ENCODE data around the gene ACOX3.
"Not testable (repeated sequence)": the region's sequence is repeated elsewhere in the genome, so short reads cannot be mapped to it uniquely, and the experiment has no call there.

Gene ACOX3

DNA sequence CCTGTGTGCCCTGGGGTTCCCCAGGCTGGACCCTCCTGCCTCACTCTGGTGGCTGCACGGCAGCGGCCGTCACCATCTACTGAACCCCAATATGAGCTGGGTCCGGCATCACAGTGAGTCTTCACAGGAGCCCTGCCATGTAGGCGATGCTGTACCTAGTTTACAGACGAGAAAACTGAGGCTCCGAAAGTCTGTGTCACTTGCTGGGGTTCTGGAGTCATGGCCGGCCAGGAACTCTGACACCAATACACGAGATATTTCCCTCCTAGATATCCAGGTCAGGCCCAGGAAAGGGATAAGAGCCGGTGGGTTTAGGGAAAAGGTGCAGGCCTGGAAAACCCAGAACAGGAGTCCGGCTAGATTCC lies 96.6 kb downstream of the ACOX3 start:
- no peaks in the 10 kb centered on the region for H3K36me3 Mint-ChIP-seq (ENCODE audit: low read depth)
- peaks cover 3% of the 10 kb centered on the region for H3K9me3 Mint-ChIP-seq
- peak overlapping the region in 1 of 3 experiments; percentile 91 for H3K27ac Mint-ChIP-seq
- peaks cover 41% of the 10 kb centered on the region for H3K4me1 Mint-ChIP-seq
- peaks cover 19% of the 10 kb centered on the region for H3K27me3 Mint-ChIP-seq (ENCODE audit: low read depth)
- no peak overlapping the region for H3K4me3 Mint-ChIP-seq
- TF ChIP-seq, protein P1, sequence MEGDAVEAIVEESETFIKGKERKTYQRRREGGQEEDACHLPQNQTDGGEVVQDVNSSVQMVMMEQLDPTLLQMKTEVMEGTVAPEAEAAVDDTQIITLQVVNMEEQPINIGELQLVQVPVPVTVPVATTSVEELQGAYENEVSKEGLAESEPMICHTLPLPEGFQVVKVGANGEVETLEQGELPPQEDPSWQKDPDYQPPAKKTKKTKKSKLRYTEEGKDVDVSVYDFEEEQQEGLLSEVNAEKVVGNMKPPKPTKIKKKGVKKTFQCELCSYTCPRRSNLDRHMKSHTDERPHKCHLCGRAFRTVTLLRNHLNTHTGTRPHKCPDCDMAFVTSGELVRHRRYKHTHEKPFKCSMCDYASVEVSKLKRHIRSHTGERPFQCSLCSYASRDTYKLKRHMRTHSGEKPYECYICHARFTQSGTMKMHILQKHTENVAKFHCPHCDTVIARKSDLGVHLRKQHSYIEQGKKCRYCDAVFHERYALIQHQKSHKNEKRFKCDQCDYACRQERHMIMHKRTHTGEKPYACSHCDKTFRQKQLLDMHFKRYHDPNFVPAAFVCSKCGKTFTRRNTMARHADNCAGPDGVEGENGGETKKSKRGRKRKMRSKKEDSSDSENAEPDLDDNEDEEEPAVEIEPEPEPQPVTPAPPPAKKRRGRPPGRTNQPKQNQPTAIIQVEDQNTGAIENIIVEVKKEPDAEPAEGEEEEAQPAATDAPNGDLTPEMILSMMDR (IDR thresholded peaks at IDR 0.05; ENCODE audit: unreplicated experiment in 3 of 3): no peak

DNA sequence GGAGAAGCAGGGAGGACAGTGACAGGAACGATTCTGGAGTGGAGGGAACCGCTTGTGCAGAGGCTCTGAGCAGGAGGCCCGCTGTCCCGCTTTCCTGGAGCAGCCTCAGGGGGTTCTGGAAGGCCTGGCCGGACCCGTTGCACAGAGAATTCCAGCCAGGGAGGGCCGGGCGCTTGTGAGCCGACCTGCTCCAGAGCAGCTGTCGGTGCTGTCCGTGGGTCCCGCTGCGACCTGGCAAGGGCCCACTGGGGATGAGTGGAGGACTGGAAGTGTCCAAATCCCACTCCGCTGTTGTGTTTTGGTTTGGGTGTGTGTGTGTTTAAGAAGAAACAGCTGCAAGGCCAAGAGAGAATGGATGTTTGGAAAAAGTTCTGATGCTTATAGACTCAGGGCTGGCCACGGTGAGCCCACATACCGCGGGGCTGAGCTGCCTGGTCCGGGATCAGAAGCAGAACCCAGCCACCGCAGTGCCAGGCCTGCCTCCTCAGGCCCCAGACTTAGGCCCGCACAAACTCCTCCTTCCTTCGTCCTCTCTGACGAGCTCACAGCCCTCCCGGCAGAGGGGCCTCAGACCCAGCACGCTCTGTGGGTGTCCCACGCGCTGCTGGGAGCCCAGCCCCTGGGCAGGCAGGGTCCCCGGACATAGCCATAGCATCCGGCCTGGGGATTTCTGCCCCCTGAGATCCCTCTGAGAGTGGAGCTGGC lies 97.1 kb downstream of the ACOX3 start:
- peak overlapping the region in 2 of 3 experiments; percentile 76 to 91 for H3K27ac Mint-ChIP-seq
- H3K4me3 Mint-ChIP-seq: no peak overlapping the region
- peaks cover 43% of the 10 kb centered on the region for H3K4me1 Mint-ChIP-seq
- H3K36me3 Mint-ChIP-seq (ENCODE audit: low read depth): no peaks in the 10 kb centered on the region
- H3K27me3 Mint-ChIP-seq (ENCODE audit: low read depth): peaks cover 19% of the 10 kb centered on the region
- TF ChIP-seq, protein P1 (IDR thresholded peaks at IDR 0.05; ENCODE audit: unreplicated experiment in 3 of 3): no peak
- H3K9me3 Mint-ChIP-seq: peaks cover 3% of the 10 kb centered on the region

DNA sequence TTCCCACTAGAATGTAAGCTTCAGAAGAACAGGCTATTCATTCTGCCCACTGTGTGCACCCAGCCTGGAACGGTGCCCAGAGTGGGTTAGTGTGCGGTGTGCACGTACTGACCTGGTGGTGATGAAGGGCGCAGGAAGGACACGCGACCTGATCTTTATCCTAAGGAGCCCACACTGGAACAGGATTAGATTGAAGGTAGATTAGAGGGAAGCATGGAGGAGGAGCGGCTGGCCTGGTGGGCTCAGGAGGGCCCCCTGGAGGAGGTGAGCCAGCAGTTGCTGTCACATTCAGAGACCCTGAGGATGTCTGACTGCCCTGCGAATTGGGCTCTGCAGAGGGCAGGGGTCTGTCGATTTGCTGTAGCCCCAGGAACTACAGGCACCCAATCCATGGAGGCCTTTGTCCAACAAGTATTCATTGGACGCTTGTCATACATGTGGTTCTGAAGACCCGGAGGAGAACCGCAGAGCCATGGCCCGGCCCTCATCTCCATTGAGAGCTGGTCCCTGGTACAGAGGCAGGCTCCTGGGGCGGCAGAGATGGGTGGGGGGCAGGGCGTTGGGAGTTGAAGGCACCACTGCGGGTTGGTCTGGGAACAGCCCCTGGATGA lies 97.8 kb downstream of the ACOX3 start:
- TF ChIP-seq, protein P1 (IDR thresholded peaks at IDR 0.05; ENCODE audit: unreplicated experiment in 3 of 3): no peak
- Mint-ChIP-seq H3K27me3 (ENCODE audit: low read depth) (peaks cover 16% of the 10 kb centered on the region), H3K9me3 (peaks cover 7% of the 10 kb centered on the region), H3K4me3 (no peak overlapping the region), H3K27ac (peak overlapping the region in 2 of 3 experiments; percentile 15 to 91), H3K4me1 (peaks cover 49% of the 10 kb centered on the region), H3K36me3 (ENCODE audit: low read depth) (no peaks in the 10 kb centered on the region)

DNA sequence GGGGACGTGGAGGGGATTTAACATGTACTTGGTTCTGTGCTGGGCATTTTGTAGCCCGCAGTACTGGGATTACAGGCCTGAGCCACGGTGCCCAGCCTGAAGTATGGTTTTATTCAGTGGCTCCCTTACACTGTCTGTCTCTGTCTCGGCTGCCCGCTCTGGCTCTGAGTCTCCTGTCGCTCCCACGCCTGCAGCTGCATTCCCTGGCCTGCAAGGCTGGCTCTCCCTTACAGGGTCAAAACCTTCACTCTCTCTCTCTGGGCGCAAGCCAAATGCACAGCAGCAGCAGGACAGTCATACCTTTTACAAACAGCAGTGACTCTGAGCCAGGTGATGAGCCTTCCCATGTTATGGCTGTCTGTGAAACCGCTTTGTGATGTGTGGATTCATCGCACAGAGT lies 98.8 kb downstream of the ACOX3 start:
- Mint-ChIP-seq H3K27ac (peak overlapping the region; percentile 53 to 91 (median 91)), H3K4me1 (peaks cover 49% of the 10 kb centered on the region), H3K36me3 (ENCODE audit: low read depth) (no peaks in the 10 kb centered on the region), H3K4me3 (peak overlapping the region in 1 of 3 experiments; percentile 9), H3K27me3 (ENCODE audit: low read depth) (peaks cover 15% of the 10 kb centered on the region), H3K9me3 (peaks cover 10% of the 10 kb centered on the region)
- TF ChIP-seq, protein P1 (IDR thresholded peaks at IDR 0.05; ENCODE audit: unreplicated experiment in 3 of 3): no peak

DNA sequence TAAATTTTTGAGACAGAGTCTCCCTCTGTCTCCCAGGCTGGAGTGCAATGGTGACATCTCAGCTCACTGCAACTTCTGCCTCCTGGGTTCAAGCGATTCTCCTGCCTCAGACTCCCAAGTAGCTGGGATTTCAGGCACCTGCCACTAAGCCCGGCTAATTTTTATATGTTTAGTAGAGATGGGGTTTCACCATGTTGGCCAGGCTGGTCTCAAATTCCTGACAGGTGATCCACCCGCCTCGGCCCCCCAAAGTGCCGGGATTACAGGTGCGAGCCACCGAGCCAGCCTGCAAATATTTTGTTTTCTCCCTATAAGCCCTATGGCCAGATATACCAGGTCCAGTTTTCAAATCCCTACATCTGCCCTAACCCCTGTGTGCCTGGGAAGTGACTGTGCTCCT lies 99.2 kb downstream of the ACOX3 start:
- H3K4me3 Mint-ChIP-seq; H3K36me3 Mint-ChIP-seq (ENCODE audit: low read depth): not testable (repeated sequence)
- Mint-ChIP-seq H3K27ac (peak overlapping the region; percentile 53 to 91 (median 91)), H3K9me3 (peaks cover 13% of the 10 kb centered on the region), H3K4me1 (peaks cover 49% of the 10 kb centered on the region), H3K27me3 (ENCODE audit: low read depth) (peaks cover 13% of the 10 kb centered on the region)

DNA sequence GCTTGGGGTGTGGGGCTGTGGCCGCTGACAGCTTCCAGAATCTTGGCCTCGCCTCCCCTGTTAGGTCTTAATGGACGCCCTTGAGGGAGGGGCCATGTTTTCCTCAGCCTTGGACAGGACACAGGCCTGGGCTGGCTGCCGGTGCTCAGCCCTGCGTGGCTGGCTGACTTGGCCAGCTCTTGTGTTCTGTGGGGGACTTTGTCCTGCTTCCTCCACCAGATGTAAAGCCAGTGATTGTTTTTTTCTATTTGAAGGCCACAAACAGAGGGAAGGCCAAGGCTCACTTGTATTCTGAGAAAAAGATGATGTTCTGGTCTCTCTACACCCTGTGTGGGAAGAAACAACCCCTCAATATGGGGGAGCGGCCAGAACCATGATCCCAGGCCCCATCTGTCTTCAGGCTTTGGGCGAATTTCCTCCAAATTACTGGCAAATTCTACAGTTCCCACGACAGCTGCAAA lies 99.7 kb downstream of the ACOX3 start:
- H3K4me3 Mint-ChIP-seq: no peak overlapping the region
- peaks cover 49% of the 10 kb centered on the region for H3K4me1 Mint-ChIP-seq
- TF ChIP-seq, protein P1 (IDR thresholded peaks at IDR 0.05; ENCODE audit: unreplicated experiment in 3 of 3): no peak
- H3K27me3 Mint-ChIP-seq (ENCODE audit: low read depth): peaks cover 13% of the 10 kb centered on the region
- peaks cover 17% of the 10 kb centered on the region for H3K9me3 Mint-ChIP-seq
- H3K27ac Mint-ChIP-seq: peak overlapping the region; percentile 53 to 91 (median 91)
- no peaks in the 10 kb centered on the region for H3K36me3 Mint-ChIP-seq (ENCODE audit: low read depth)
